Keratinocyte (primary cell): Measurements from ENCODE around the gene SALL4. TPM values are rescaled to one million over a fixed set of nuclear protein-coding genes. Genes with fewer than 3 reads are reported as not detected.

Source experiments
- DNase-seq: peaks from one replicate; pipeline ENCODE4 v3.0.0-alpha.2; 2011; ENCODE audit warnings: low read depth, missing footprints, low spot score
- FAIRE-seq: peaks from 2 replicates; lab custom pipeline; 2011; peaks lifted over from hg19 to GRCh38; lab: Jason Lieb, UNC
- H2AFZ ChIP-seq: 2 replicates; pipeline ENCODE4 v1.6.0; 2012; ENCODE audit warnings: low read length, control low read depth, inconsistent platforms; ENCODE audit not compliant: control insufficient read depth
- H3K27ac ChIP-seq: 2 replicates; pipeline ENCODE4 v1.5.1; 2011; ENCODE audit warnings: low read length; ENCODE audit not compliant: control insufficient read depth, insufficient read depth
- H3K27me3 ChIP-seq: 3 replicates; pipeline ENCODE4 v1.6.0; 2011; ENCODE audit warnings: low read length; ENCODE audit not compliant: control insufficient read depth, insufficient read depth; ENCODE audit errors: extremely low read depth
- H3K36me3 ChIP-seq, 2 experiments: 2 replicates in 1 of 2; 3 replicates in 1 of 2; pipeline ENCODE4 v1.5.1; 2011; ENCODE audit warnings: low read length in 2 of 2, mild to moderate bottlenecking in 1 of 2; ENCODE audit not compliant: control insufficient read depth in 2 of 2, insufficient read depth in 2 of 2; ENCODE audit errors: extremely low read depth in 1 of 2
- H3K4me1 ChIP-seq: 3 replicates; pipeline ENCODE4 v1.5.1; 2011; ENCODE audit warnings: low read length; ENCODE audit not compliant: control insufficient read depth, insufficient read depth; ENCODE audit errors: extremely low read depth
- H3K4me2 ChIP-seq: 3 replicates; pipeline ENCODE4 v1.6.0; 2011; ENCODE audit warnings: low read depth, low read length; ENCODE audit not compliant: control insufficient read depth, insufficient read depth; ENCODE audit errors: extremely low read depth
- H3K4me3 ChIP-seq, 3 experiments: fragments of 200-600 bp in 1 of 3; sonication (generic) in 1 of 3; 2 replicates in 2 of 3; 3 replicates in 1 of 3; pipeline ENCODE4 v1.5.1; 2011 to 2016; ENCODE audit warnings: low read length in 3 of 3, mild to moderate bottlenecking in 3 of 3, control low read depth in 2 of 3, inconsistent platforms in 1 of 3, low read depth in 1 of 3, mixed read lengths in 1 of 3, mixed run types in 1 of 3, moderate library complexity in 1 of 3; ENCODE audit not compliant: control insufficient read depth in 2 of 3, insufficient read depth in 2 of 3; ENCODE audit errors: extremely low read depth in 1 of 3
- H3K79me2 ChIP-seq: 2 replicates; pipeline ENCODE4 v1.6.0; 2012; ENCODE audit warnings: low read length; ENCODE audit not compliant: control insufficient read depth, insufficient read depth
- H3K9ac ChIP-seq: 3 replicates; pipeline ENCODE4 v1.6.0; 2011; ENCODE audit warnings: low read length; ENCODE audit not compliant: control insufficient read depth, insufficient read depth; ENCODE audit errors: extremely low read depth
- H3K9me1 ChIP-seq: 3 replicates; pipeline ENCODE4 v1.6.0; 2011; ENCODE audit warnings: low read length; ENCODE audit not compliant: control insufficient read depth, insufficient read depth; ENCODE audit errors: extremely low read depth
- H3K9me3 ChIP-seq: 2 replicates; pipeline ENCODE4 v1.5.1; 2012; ENCODE audit warnings: low read depth, low read length; ENCODE audit not compliant: control insufficient read depth
- H4K20me1 ChIP-seq: 3 replicates; pipeline ENCODE4 v1.6.0; 2011; ENCODE audit warnings: low read length; ENCODE audit not compliant: control insufficient read depth, insufficient read depth; ENCODE audit errors: extremely low read depth
- EZH2 ChIP-seq: IDR thresholded peaks from one replicate; pipeline ENCODE4 v1.6.1; 2012; ENCODE audit warnings: inconsistent platforms, mild to moderate bottlenecking, low read length, moderate library complexity
- dilution Hi-C: fragments of 300-500 bp; cut with MboI; formaldehyde crosslinking; loops from one replicate; pipeline ENCODE4 v1.7.0; 2020; ENCODE audit warnings: low sequenced_read_pairs; ENCODE audit not compliant: extremely low pct_ligation_motif_present
- polyA plus RNA-seq, 5 experiments: library from polyadenylated mRNA; depleted of rRNA in 3 of 5; stranded (reverse) in 3 of 5; stranded (forward) in 1 of 5; unstranded in 1 of 5; fragments of >200 nt; gene quantifications; 1 replicate in 1 of 5; 2 replicates in 3 of 5; 3 replicates in 1 of 5; pipeline versions ENCODE4 v1.2.1 to v1.2.3, GENCODE V29; 2011 to 2012; ENCODE audit warnings: missing spikeins in 2 of 5, low read depth in 1 of 5, low replicate concordance in 1 of 5
- TF ChIP-seq, protein P1 (sequence below), 3 experiments: IDR thresholded peaks in 1 of 3; conservative IDR thresholded peaks in 1 of 3; optimal IDR thresholded peaks in 1 of 3; 2 replicates in 2 of 3; 3 replicates in 1 of 3; pipeline versions ENCODE3 to v1.5.1; 2011; ENCODE audit warnings: low read length in 3 of 3, mild to moderate bottlenecking in 3 of 3, moderate library complexity in 2 of 3, control low read depth in 1 of 3, inconsistent platforms in 1 of 3; ENCODE audit not compliant: insufficient read depth in 2 of 3; ENCODE audit errors: extremely low read depth in 1 of 3

The SALL4 gene
- polyA plus RNA-seq, 1 donor (not counting 4 experiments of a cell fraction or from before 2014, with no cell fraction given): 0.04 TPM

DNA sequence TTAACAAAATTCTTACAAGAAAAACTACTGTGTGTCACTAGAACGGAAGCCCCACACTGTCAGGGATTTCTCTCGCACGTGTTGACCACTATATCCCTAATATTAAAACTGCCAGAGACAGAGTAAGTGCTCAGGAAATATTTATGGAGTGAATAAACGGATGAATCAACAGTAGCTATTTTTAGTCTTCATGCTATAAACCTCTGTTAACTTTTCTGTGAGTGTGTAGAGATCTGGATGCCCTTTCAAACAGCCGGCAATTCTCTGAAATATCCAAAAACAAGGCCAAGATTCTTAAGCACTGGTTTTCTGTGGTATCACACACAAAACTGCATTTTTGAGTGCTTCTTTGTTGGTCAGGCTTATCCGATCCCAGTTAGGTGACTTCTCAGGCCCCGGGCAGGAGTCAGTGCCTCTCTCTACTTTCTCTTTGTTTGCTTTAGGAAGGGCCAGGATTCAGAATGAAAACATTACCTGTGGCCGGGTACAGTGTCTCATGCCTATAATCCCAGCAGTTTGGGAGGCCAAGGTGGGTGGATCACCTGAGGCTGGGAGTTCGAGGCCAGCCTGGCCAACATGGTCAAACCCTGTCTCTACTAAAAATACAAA lies 49.9 kb downstream of the SALL4 start:
- dilution Hi-C loops: no loop called here
- Histone ChIP-seq H3K4me2 (peak overlapping the region; percentile 69), H3K36me3 (no peaks in the 10 kb centered on the region), H3K4me1 (peaks cover 26% of the 10 kb centered on the region), H3K9ac (peak overlapping the region; percentile 33), H3K9me3 (no peaks in the 10 kb centered on the region), H3K27ac (peak overlapping the region; percentile 67), H2AFZ (no peak overlapping the region), H4K20me1 (no peaks in the 10 kb centered on the region), H3K4me3 (peak overlapping the region in 1 of 3 experiments; percentile 35), H3K27me3 (no peaks in the 10 kb centered on the region), H3K79me2 (no peaks in the 10 kb centered on the region), H3K9me1 (no peaks in the 10 kb centered on the region)
- DNase-seq: no peak
- no peak for FAIRE-seq
- TF ChIP-seq EZH2: no peak
- TF ChIP-seq, protein P1, sequence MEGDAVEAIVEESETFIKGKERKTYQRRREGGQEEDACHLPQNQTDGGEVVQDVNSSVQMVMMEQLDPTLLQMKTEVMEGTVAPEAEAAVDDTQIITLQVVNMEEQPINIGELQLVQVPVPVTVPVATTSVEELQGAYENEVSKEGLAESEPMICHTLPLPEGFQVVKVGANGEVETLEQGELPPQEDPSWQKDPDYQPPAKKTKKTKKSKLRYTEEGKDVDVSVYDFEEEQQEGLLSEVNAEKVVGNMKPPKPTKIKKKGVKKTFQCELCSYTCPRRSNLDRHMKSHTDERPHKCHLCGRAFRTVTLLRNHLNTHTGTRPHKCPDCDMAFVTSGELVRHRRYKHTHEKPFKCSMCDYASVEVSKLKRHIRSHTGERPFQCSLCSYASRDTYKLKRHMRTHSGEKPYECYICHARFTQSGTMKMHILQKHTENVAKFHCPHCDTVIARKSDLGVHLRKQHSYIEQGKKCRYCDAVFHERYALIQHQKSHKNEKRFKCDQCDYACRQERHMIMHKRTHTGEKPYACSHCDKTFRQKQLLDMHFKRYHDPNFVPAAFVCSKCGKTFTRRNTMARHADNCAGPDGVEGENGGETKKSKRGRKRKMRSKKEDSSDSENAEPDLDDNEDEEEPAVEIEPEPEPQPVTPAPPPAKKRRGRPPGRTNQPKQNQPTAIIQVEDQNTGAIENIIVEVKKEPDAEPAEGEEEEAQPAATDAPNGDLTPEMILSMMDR (optimal IDR thresholded peaks at IDR 0.05 in 1 of 3, IDR thresholded peaks at IDR 0.05 in 1 of 3, conservative IDR thresholded peaks at IDR 0.05 in 1 of 3; ENCODE audit: extremely low read depth in 1 of 3, insufficient read depth in 2 of 3, low read length in 3 of 3): no peak

DNA sequence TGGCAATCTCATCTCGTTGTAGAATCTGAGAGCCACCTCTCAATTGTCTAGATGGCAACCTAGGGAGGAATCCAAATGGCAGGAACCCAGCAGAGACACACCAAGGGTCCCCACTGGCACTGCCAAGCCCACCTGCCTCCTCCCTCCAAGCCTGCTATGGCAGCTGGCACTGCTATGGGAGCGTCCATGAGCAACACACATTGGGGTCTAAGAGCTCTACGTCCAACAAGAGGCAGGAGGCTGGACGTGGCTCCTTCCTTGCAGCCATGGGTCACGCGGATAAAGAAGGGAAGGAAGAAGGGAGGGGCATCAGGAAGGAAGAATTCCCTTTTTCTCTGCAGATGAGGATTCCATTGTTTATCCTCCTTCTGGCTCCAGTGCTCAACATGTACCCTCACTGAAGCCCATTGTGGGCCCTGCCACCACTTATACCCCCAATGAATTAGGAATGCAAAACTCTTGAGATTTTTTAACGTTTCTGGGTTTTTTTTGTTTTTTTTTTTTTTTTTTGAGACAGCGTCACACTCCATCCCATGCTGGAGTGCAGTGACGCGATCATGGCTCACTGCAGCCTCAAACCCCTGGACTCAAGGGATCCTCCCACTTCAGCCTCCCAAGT lies 51.4 kb downstream of the SALL4 start:
- peak overlapping the region; percentile 74 for H3K27ac ChIP-seq
- H3K4me2 ChIP-seq: peak overlapping the region; percentile 27
- no peak for DNase-seq
- H3K36me3 ChIP-seq: no peaks in the 10 kb centered on the region
- H3K9me3 ChIP-seq: no peaks in the 10 kb centered on the region
- H3K9me1 ChIP-seq: no peaks in the 10 kb centered on the region
- no peaks in the 10 kb centered on the region for H3K27me3 ChIP-seq
- H2AFZ ChIP-seq: no peak overlapping the region
- H4K20me1 ChIP-seq: no peaks in the 10 kb centered on the region
- dilution Hi-C loops: no loop called here
- peak overlapping the region; percentile 55 for H3K9ac ChIP-seq
- TF ChIP-seq, protein P1 (optimal IDR thresholded peaks at IDR 0.05 in 1 of 3, IDR thresholded peaks at IDR 0.05 in 1 of 3, conservative IDR thresholded peaks at IDR 0.05 in 1 of 3; ENCODE audit: extremely low read depth in 1 of 3, insufficient read depth in 2 of 3, low read length in 3 of 3): no peak
- TF ChIP-seq EZH2: no peak
- peaks cover 26% of the 10 kb centered on the region for H3K4me1 ChIP-seq
- no peaks in the 10 kb centered on the region for H3K79me2 ChIP-seq
- H3K4me3 ChIP-seq: peak overlapping the region in 1 of 3 experiments; percentile 14
- no peak for FAIRE-seq
